Fibroblast of lung (primary cell): ENCODE results near the gene C16orf96. TPM values are rescaled to one million over a fixed set of nuclear protein-coding genes. Genes with fewer than 3 reads are reported as not detected.

Experiments
- DNase-seq, 2 donors: peaks; one replicate each; pipeline versions ENCODE4 v3.0.0 to v3.0.0-alpha.2; 2010; ENCODE audit warnings: low read depth in 2 of 2
- H2AFZ ChIP-seq: 2 replicates; pipeline ENCODE4 v1.5.1; 2012; ENCODE audit warnings: low read length, control low read depth, inconsistent platforms
- H3K27ac ChIP-seq: 2 replicates; pipeline ENCODE4 v1.5.1; 2011; ENCODE audit warnings: low read length, control low read depth; ENCODE audit not compliant: insufficient read depth
- H3K27me3 ChIP-seq: 2 replicates; pipeline ENCODE4 v1.5.1; 2011; ENCODE audit warnings: mild to moderate bottlenecking, low read length; ENCODE audit not compliant: control insufficient read depth, insufficient read depth
- H3K36me3 ChIP-seq: 2 replicates; pipeline ENCODE4 v1.5.1; 2011; ENCODE audit warnings: low read length; ENCODE audit not compliant: control insufficient read depth, insufficient read depth
- H3K4me1 ChIP-seq: 2 replicates; pipeline ENCODE4 v1.5.1; 2011; ENCODE audit warnings: low read length; ENCODE audit not compliant: control insufficient read depth, insufficient read depth; ENCODE audit errors: extremely low read depth
- H3K4me2 ChIP-seq: 2 replicates; pipeline ENCODE4 v1.5.1; 2011; ENCODE audit warnings: low read length, control low read depth; ENCODE audit not compliant: insufficient read depth; ENCODE audit errors: extremely low read depth
- H3K4me3 ChIP-seq, 4 experiments: fragments of 200-600 bp in 1 of 4; sonication (generic) in 1 of 4; replicated peaks in 1 of 4; 2 replicates each; pipeline ENCODE4 v1.5.1; 2011 to 2016; ENCODE audit warnings: low read length in 4 of 4, low read depth in 3 of 4, mild to moderate bottlenecking in 3 of 4, control low read depth in 2 of 4, inconsistent platforms in 1 of 4, mixed read lengths in 1 of 4; ENCODE audit not compliant: insufficient read depth in 1 of 4; ENCODE audit errors: control extremely low read depth in 1 of 4
- H3K79me2 ChIP-seq: 2 replicates; pipeline ENCODE4 v1.5.1; 2012; ENCODE audit warnings: mild to moderate bottlenecking, low read length, inconsistent platforms; ENCODE audit not compliant: control insufficient read depth, insufficient read depth
- H3K9ac ChIP-seq: 2 replicates; pipeline ENCODE4 v1.5.1; 2011; ENCODE audit warnings: mild to moderate bottlenecking, low read length, control low read depth; ENCODE audit not compliant: insufficient read depth
- H3K9me3 ChIP-seq: 2 replicates; pipeline ENCODE4 v1.5.1; 2012; ENCODE audit warnings: low read depth, low read length; ENCODE audit not compliant: control insufficient read depth, insufficient read depth
- H4K20me1 ChIP-seq: 2 replicates; pipeline ENCODE4 v1.5.1; 2011; ENCODE audit warnings: low read length; ENCODE audit not compliant: control insufficient read depth, insufficient read depth; ENCODE audit errors: extremely low read depth
- CTCF ChIP-seq, 2 donors: IDR thresholded peaks in 1 of 2; conservative IDR thresholded peaks in 1 of 2; 1 replicate in 1 of 2; 2 replicates in 1 of 2; pipeline ENCODE4 v1.5.1; 2011 to 2012; ENCODE audit warnings: low read length in 2 of 2, control low read depth in 1 of 2, inconsistent platforms in 1 of 2, low read depth in 1 of 2, mild to moderate bottlenecking in 1 of 2
- EZH2 ChIP-seq: IDR thresholded peaks from 2 replicates; pipeline ENCODE4 v1.5.1; 2012; ENCODE audit warnings: low read length, control low read depth, mild to moderate bottlenecking; ENCODE audit errors: missing control alignments
- polyA plus RNA-seq, 2 donors: library from polyadenylated mRNA; depleted of rRNA in 1 of 2; stranded (reverse) in 1 of 2; unstranded in 1 of 2; fragments of >200 nt; gene quantifications; 2 replicates each; pipeline ENCODE4 v1.2.1, GENCODE V29; 2011 to 2012; ENCODE audit warnings: missing spikeins in 1 of 2
- total RNA-seq: library from RNA; depleted of rRNA; stranded (reverse); fragments of >200 nt; gene quantifications from 2 replicates; pipeline ENCODE4 v1.2.1, GENCODE V29; 2014

Gene C16orf96
- total and polyA plus RNA-seq, 2 donors (not counting 1 experiment from before 2014, with no cell fraction given): under 0.01 TPM; not detected in 1

- H2AFZ ChIP-seq: no peak overlapping the region
- H3K9ac ChIP-seq: no peak overlapping the region
- H3K27me3 ChIP-seq: peaks cover 5% of the 10 kb centered on the region
- H3K27ac ChIP-seq: no peak overlapping the region
- H3K9me3 ChIP-seq: no peaks in the 10 kb centered on the region
- no peaks in the 10 kb centered on the region for H3K4me1 ChIP-seq
- no peaks in the 10 kb centered on the region for H3K36me3 ChIP-seq
- no peaks in the 10 kb centered on the region for H3K79me2 ChIP-seq
- H3K4me3 ChIP-seq: no peak overlapping the region
- DNase-seq: no peak
- no peak for TF ChIP-seq EZH2
- no peak for TF ChIP-seq CTCF (conservative IDR thresholded peaks at IDR 0.05 in 1 of 2, IDR thresholded peaks at IDR 0.05 in 1 of 2; ENCODE audit: low read depth in 1 of 2, low read length in 2 of 2)
- H3K4me2 ChIP-seq: no peak overlapping the region
- no peaks in the 10 kb centered on the region for H4K20me1 ChIP-seq
These were observed 35.7 kb downstream of the C16orf96 start for GRCh38 chr16:4591706-4592470.

GRCh38 chr16:4593086-4593485, 36.9 kb downstream of the C16orf96 start:
- Histone ChIP-seq H3K4me2 (no peak overlapping the region), H3K27ac (no peak overlapping the region), H3K9me3 (no peaks in the 10 kb centered on the region), H3K27me3 (peaks cover 2% of the 10 kb centered on the region), H3K36me3 (no peaks in the 10 kb centered on the region), H2AFZ (no peak overlapping the region), H3K79me2 (no peaks in the 10 kb centered on the region), H3K9ac (no peak overlapping the region), H4K20me1 (no peaks in the 10 kb centered on the region), H3K4me1 (no peaks in the 10 kb centered on the region), H3K4me3 (no peak overlapping the region)
- no peak for TF ChIP-seq EZH2
- TF ChIP-seq CTCF (conservative IDR thresholded peaks at IDR 0.05 in 1 of 2, IDR thresholded peaks at IDR 0.05 in 1 of 2; ENCODE audit: low read depth in 1 of 2, low read length in 2 of 2): no peak
- DNase-seq: no peak

GRCh38 chr16:4594433-4595410, 38.6 kb downstream of the C16orf96 start:
- H3K4me1 ChIP-seq: no peaks in the 10 kb centered on the region
- H3K9ac ChIP-seq: no peak overlapping the region
- H3K4me2 ChIP-seq: no peak overlapping the region
- TF ChIP-seq CTCF (conservative IDR thresholded peaks at IDR 0.05 in 1 of 2, IDR thresholded peaks at IDR 0.05 in 1 of 2; ENCODE audit: low read depth in 1 of 2, low read length in 2 of 2): no peak
- no peak for TF ChIP-seq EZH2
- no peaks in the 10 kb centered on the region for H4K20me1 ChIP-seq
- no peak overlapping the region for H3K27ac ChIP-seq
- H3K4me3 ChIP-seq: no peak overlapping the region
- no peaks in the 10 kb centered on the region for H3K36me3 ChIP-seq
- no peak for DNase-seq
- peaks cover 2% of the 10 kb centered on the region for H3K27me3 ChIP-seq
- H3K9me3 ChIP-seq: no peaks in the 10 kb centered on the region
- no peaks in the 10 kb centered on the region for H3K79me2 ChIP-seq
- H2AFZ ChIP-seq: no peak overlapping the region
